WTC11 (cell line): ENCODE results near the gene SMAD3. TPM values are rescaled to one million over a fixed set of nuclear protein-coding genes. Genes with fewer than 3 reads are reported as not detected.
A peak's percentile ranks its signal among the peaks of the same experiment; 100 is the strongest.

Source experiments
- ATAC-seq: fragments of 200-7000 bp; cut with Tn5 transposase; 2 replicates; pipeline ENCODE4 v1.10.0; 2021; ENCODE audit warnings: mild to moderate bottlenecking, moderate library complexity
- CTCF ChIA-PET: fragments of 300-600 bp; sonication (Branson Sonifier 250); formaldehyde crosslinking; loops from one replicate; lab custom pipeline; 2021; ENCODE audit warnings: antibody characterized with exemption; lab: Charles Lee
- POLR2A ChIA-PET: fragments of 350-600 bp; sonication (Branson Sonifier 250); formaldehyde crosslinking; loops from one replicate; lab custom pipeline; 2021; ENCODE audit warnings: antibody characterized with exemption; lab: Charles Lee
- DNase-seq: peaks from one replicate; pipeline ENCODE4 v3.0.0; 2021; ENCODE audit warnings: low spot score
- H3K27ac Mint-ChIP-seq: 2 replicates; pipeline ENCODE4 v1.8.0; 2021; ENCODE audit warnings: mixed read lengths
- H3K27me3 Mint-ChIP-seq: 2 replicates; pipeline ENCODE4 v1.8.0; 2021; ENCODE audit warnings: low read depth, mild to moderate bottlenecking, moderate library complexity, mixed read lengths
- H3K36me3 Mint-ChIP-seq: 2 replicates; pipeline ENCODE4 v1.8.0; 2021; ENCODE audit warnings: mixed read lengths
- H3K4me1 Mint-ChIP-seq: 2 replicates; pipeline ENCODE4 v1.8.0; 2022; ENCODE audit warnings: mixed read lengths
- H3K4me3 Mint-ChIP-seq: 2 replicates; pipeline ENCODE4 v1.8.0; 2021; ENCODE audit warnings: mild to moderate bottlenecking, moderate library complexity, mixed read lengths
- H3K9me3 Mint-ChIP-seq: 2 replicates; pipeline ENCODE4 v1.8.0; 2021; ENCODE audit warnings: mixed read lengths
- CREB1 ChIP-seq: sonication (generic); formaldehyde crosslinking; IDR thresholded peaks from 2 replicates; pipeline ENCODE4 v1.8.0; 2023; ENCODE audit warnings: mild to moderate bottlenecking, missing genetic modification reagents
- EMX1 ChIP-seq: fragments of 250-450 bp; sonication (Bioruptor Pico); IDR thresholded peaks from 2 replicates; pipeline ENCODE4 v1.8.0; 2021; ENCODE audit warnings: mild to moderate bottlenecking
- GRHL2 ChIP-seq: fragments of 250-450 bp; sonication (Bioruptor Pico); IDR thresholded peaks from 2 replicates; pipeline ENCODE4 v1.8.0; 2022; ENCODE audit warnings: mild to moderate bottlenecking, moderate library complexity; ENCODE audit not compliant: insufficient replicate concordance, severe bottlenecking
- HMGA2 ChIP-seq: fragments of 250-450 bp; sonication (Bioruptor Pico); IDR thresholded peaks from 2 replicates; pipeline ENCODE4 v1.4.0; 2021; ENCODE audit warnings: mild to moderate bottlenecking, moderate library complexity
- MXD4 ChIP-seq: fragments of 250-450 bp; sonication (Bioruptor Pico); IDR thresholded peaks from 2 replicates; pipeline ENCODE4 v1.8.0; 2021; ENCODE audit warnings: mild to moderate bottlenecking, moderate library complexity, borderline replicate concordance
- NFYB ChIP-seq: sonication (generic); formaldehyde crosslinking; conservative IDR thresholded peaks from 2 replicates; pipeline ENCODE4 v1.8.0; 2022; ENCODE audit warnings: low read depth, missing genetic modification reagents
- NR1H2 ChIP-seq: sonication (generic); formaldehyde crosslinking; IDR thresholded peaks from 2 replicates; pipeline ENCODE4 v1.9.0; 2021; ENCODE audit warnings: mild to moderate bottlenecking, moderate library complexity, missing genetic modification reagents
- NR2C2 ChIP-seq: sonication (generic); formaldehyde crosslinking; IDR thresholded peaks from 2 replicates; pipeline ENCODE4 v1.8.0; 2022; ENCODE audit warnings: mild to moderate bottlenecking, missing genetic modification reagents
- NR3C1 ChIP-seq: sonication (generic); formaldehyde crosslinking; conservative IDR thresholded peaks from 2 replicates; pipeline ENCODE4 v1.8.1; 2023; ENCODE audit warnings: low read depth, mild to moderate bottlenecking, missing genetic modification reagents
- OVOL2 ChIP-seq: fragments of 250-450 bp; sonication (Bioruptor Pico); IDR thresholded peaks from 2 replicates; pipeline ENCODE4 v1.9.0; 2021; ENCODE audit warnings: mild to moderate bottlenecking, borderline replicate concordance
- SMAD4 ChIP-seq: sonication (generic); formaldehyde crosslinking; IDR thresholded peaks from 2 replicates; pipeline ENCODE4 v1.8.0; 2022; ENCODE audit warnings: mild to moderate bottlenecking, missing genetic modification reagents
- SP1 ChIP-seq: sonication (generic); formaldehyde crosslinking; conservative IDR thresholded peaks from 2 replicates; pipeline ENCODE4 v1.8.1; 2022; ENCODE audit warnings: missing genetic modification reagents
- TEAD1 ChIP-seq: sonication (generic); formaldehyde crosslinking; IDR thresholded peaks from 2 replicates; pipeline ENCODE4 v1.8.0; 2022; ENCODE audit warnings: mild to moderate bottlenecking, missing genetic modification reagents
- ZBTB21 ChIP-seq: sonication (generic); formaldehyde crosslinking; IDR thresholded peaks from 2 replicates; pipeline ENCODE4 v1.8.1; 2023; ENCODE audit warnings: mild to moderate bottlenecking, missing genetic modification reagents, borderline replicate concordance
- ZNF138 ChIP-seq: sonication (generic); formaldehyde crosslinking; conservative IDR thresholded peaks from 2 replicates; pipeline ENCODE4 v1.8.1; 2022; ENCODE audit warnings: mild to moderate bottlenecking, moderate library complexity, missing genetic modification reagents
- ZNF263 ChIP-seq: sonication (generic); formaldehyde crosslinking; IDR thresholded peaks from 2 replicates; pipeline ENCODE4 v1.8.1; 2022; ENCODE audit warnings: low read depth, mild to moderate bottlenecking, moderate library complexity, missing genetic modification reagents
- ZNF317 ChIP-seq: sonication (generic); formaldehyde crosslinking; IDR thresholded peaks from 2 replicates; pipeline ENCODE4 v1.8.1; 2023; ENCODE audit warnings: low read depth, mild to moderate bottlenecking, moderate library complexity, missing genetic modification reagents, borderline replicate concordance
- ZNF416 ChIP-seq: fragments of 250-450 bp; sonication (Bioruptor Pico); IDR thresholded peaks from 2 replicates; pipeline ENCODE4 v1.9.0; 2021; ENCODE audit warnings: mild to moderate bottlenecking, inconsistent platforms
- ZNF671 ChIP-seq: fragments of 250-450 bp; sonication (Bioruptor Pico); IDR thresholded peaks from 2 replicates; pipeline ENCODE4 v1.8.0; 2021; ENCODE audit warnings: mild to moderate bottlenecking
- total RNA-seq: library from RNA; stranded (reverse); gene quantifications from 3 replicates; pipeline ENCODE4 v1.2.3, GENCODE V29; 2021
- TF ChIP-seq, protein P1 (sequence below): sonication (generic); formaldehyde crosslinking; IDR thresholded peaks from 2 replicates; pipeline ENCODE4 v1.8.1; 2022; ENCODE audit warnings: mild to moderate bottlenecking, missing genetic modification reagents, moderate library complexity, borderline replicate concordance
- TF ChIP-seq, protein P2 (sequence below): sonication (generic); formaldehyde crosslinking; IDR thresholded peaks from 2 replicates; pipeline ENCODE4 v1.8.0; 2022; ENCODE audit warnings: mild to moderate bottlenecking, missing genetic modification reagents
- TF ChIP-seq, protein P3 (sequence below): fragments of 250-450 bp; sonication (Bioruptor Pico); IDR thresholded peaks from 2 replicates; pipeline ENCODE4 v1.9.0; 2021; ENCODE audit warnings: moderate library complexity, mild to moderate bottlenecking, inconsistent platforms, borderline replicate concordance
- TF ChIP-seq, protein P4 (sequence below): sonication (generic); formaldehyde crosslinking; IDR thresholded peaks from 2 replicates; pipeline ENCODE4 v1.8.1; 2023; ENCODE audit warnings: mild to moderate bottlenecking, missing genetic modification reagents, borderline replicate concordance

Gene SMAD3
- total RNA-seq, 1 experiment from 2014 or later = 34.6 TPM

DNA sequence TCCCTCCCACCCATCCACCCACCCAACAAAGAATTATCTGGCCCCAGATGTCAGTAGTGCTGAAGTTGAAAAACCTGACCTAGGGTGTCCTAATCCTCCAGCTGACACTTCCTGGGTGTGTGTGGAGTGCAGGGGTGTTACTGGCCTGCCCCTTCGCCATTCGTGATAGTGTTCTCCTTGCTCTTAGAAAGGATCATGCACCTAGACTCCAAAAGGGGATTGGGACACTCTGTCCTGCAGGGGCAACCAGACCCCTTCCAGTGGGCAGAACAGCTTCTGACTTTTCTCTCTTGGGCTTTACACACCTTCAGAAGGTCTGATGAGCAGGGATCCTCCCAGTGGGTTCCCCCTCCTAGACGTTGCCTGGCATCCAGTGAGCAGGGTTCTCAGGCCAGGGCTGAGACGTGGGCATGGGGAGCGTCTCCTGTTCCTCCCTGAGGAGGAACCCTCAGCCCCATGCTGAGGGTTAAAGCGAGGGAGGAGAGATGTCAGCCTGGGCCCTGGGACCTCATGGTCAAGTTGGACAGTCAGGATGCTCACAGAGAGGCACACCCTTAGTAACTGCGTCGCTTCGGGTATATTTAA, 114.1 kb downstream of the SMAD3 start (continued):
- TF ChIP-seq GRHL2 (CRISPR knock-in tag) (no peak), ZNF416 (CRISPR knock-in tag) (no peak), HMGA2 (CRISPR knock-in tag) (no peak), ZNF317 (no peak)
- TF ChIP-seq, protein P1, sequence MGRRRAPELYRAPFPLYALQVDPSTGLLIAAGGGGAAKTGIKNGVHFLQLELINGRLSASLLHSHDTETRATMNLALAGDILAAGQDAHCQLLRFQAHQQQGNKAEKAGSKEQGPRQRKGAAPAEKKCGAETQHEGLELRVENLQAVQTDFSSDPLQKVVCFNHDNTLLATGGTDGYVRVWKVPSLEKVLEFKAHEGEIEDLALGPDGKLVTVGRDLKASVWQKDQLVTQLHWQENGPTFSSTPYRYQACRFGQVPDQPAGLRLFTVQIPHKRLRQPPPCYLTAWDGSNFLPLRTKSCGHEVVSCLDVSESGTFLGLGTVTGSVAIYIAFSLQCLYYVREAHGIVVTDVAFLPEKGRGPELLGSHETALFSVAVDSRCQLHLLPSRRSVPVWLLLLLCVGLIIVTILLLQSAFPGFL (CRISPR knock-in tag) = no peak
- TF ChIP-seq, all 79 proteins: peak for 0

DNA sequence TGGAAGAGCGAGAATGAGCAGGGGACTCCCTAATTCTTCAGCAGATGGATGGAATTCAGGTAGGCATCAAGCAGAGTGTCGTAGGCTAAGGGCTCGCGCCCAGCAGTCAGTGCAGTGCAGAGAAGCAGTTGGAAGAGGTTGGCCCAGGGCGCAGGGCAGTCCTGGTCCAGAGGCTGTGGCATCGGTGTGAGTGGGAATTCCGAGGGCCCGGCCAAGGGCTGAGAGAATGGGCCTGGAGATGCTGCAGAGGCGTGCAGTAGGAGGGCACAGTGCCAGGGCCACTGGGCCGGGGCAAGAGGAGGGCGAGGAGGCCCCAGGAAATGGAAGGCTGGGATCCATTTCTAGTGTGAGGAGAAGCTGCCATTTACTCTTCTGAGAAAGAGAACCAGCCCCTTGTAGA, 114.6 kb downstream of the SMAD3 start:
- Mint-ChIP-seq H3K27me3 (no peaks in the 10 kb centered on the region), H3K9me3 (no peaks in the 10 kb centered on the region), H3K36me3 (peaks cover 9% of the 10 kb centered on the region), H3K4me1 (peaks cover 20% of the 10 kb centered on the region), H3K27ac (no peak overlapping the region; the same call in 1 of the 2 replicates), H3K4me3 (no peak overlapping the region)
- CTCF ChIA-PET = interaction anchor here (1.3 kb wide), 1 partner anchor 15 kb away, joined by 5 read pairs; no protein-coding TSS in a partner anchor
- POLR2A ChIA-PET = no interaction called here
- ATAC-seq (no peak), DNase-seq (no peak)
- TF ChIP-seq NR3C1 (CRISPR knock-in tag) (no peak), SP1 (CRISPR knock-in tag) (no peak), ZBTB21 (CRISPR knock-in tag) (no peak), OVOL2 (CRISPR knock-in tag) (no peak), HMGA2 (CRISPR knock-in tag) (no peak), ZNF671 (CRISPR knock-in tag) (no peak), NR1H2 (CRISPR knock-in tag) (no peak), NR2C2 (CRISPR knock-in tag) (no peak), ZNF138 (CRISPR knock-in tag) (no peak)
- TF ChIP-seq, protein P2, sequence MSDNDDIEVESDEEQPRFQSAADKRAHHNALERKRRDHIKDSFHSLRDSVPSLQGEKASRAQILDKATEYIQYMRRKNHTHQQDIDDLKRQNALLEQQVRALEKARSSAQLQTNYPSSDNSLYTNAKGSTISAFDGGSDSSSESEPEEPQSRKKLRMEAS (CRISPR knock-in tag) = no peak
- TF ChIP-seq, protein P3, sequence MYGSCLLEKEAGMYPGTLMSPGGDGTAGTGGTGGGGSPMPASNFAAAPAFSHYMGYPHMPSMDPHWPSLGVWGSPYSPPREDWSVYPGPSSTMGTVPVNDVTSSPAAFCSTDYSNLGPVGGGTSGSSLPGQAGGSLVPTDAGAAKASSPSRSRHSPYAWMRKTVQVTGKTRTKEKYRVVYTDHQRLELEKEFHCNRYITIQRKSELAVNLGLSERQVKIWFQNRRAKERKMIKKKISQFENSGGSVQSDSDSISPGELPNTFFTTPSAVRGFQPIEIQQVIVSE (CRISPR knock-in tag) = no peak
- TF ChIP-seq, protein P4, sequence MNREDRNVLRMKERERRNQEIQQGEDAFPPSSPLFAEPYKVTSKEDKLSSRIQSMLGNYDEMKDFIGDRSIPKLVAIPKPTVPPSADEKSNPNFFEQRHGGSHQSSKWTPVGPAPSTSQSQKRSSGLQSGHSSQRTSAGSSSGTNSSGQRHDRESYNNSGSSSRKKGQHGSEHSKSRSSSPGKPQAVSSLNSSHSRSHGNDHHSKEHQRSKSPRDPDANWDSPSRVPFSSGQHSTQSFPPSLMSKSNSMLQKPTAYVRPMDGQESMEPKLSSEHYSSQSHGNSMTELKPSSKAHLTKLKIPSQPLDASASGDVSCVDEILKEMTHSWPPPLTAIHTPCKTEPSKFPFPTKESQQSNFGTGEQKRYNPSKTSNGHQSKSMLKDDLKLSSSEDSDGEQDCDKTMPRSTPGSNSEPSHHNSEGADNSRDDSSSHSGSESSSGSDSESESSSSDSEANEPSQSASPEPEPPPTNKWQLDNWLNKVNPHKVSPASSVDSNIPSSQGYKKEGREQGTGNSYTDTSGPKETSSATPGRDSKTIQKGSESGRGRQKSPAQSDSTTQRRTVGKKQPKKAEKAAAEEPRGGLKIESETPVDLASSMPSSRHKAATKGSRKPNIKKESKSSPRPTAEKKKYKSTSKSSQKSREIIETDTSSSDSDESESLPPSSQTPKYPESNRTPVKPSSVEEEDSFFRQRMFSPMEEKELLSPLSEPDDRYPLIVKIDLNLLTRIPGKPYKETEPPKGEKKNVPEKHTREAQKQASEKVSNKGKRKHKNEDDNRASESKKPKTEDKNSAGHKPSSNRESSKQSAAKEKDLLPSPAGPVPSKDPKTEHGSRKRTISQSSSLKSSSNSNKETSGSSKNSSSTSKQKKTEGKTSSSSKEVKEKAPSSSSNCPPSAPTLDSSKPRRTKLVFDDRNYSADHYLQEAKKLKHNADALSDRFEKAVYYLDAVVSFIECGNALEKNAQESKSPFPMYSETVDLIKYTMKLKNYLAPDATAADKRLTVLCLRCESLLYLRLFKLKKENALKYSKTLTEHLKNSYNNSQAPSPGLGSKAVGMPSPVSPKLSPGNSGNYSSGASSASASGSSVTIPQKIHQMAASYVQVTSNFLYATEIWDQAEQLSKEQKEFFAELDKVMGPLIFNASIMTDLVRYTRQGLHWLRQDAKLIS (CRISPR knock-in tag) = no peak

DNA sequence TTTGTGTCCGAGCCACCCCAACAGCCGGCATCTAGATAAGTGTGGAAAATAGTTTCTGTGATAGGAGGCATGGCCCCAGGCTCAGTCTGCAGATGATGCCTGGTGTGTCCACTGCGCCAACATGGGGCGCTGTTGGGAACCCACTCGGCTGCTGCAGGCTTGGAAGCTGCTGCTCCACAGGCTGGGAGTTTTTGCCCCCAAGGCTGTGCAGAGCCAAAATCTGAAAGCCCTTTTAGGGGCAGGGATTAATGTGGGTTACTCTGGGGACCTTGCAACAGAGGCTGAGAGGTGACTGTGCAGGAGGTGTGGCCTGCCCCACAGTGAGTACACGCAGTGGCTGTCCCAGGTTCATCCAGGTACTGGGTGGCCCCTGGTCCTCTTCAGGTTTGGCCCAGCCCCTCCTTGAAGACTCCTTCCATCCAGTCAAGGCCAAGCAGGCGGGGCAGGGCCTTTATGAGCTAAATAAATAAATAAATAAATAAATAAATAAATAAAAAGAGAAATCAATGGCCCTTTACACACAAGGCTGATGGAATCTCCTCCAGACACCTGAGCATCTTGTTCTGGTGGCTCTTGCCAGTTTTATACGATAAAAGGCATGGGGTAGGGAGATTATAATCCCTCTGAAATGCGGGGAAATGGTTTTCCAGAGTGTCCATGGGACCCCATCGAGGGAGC, 115.3 kb downstream of the SMAD3 start:
- DNase-seq (peak; percentile 39), ATAC-seq (peak; percentile 59)
- H3K27me3 Mint-ChIP-seq = no peaks in the 10 kb centered on the region
- CTCF ChIA-PET = interaction anchor here (0.6 to 2.3 kb wide), 4 partner anchors 11 to 234 kb away, joined by 3 to 9 read pairs (median 4); no protein-coding TSS in a partner anchor
- H3K36me3 Mint-ChIP-seq = peaks cover 12% of the 10 kb centered on the region
- peaks cover 14% of the 10 kb centered on the region for H3K4me1 Mint-ChIP-seq
- POLR2A ChIA-PET = no interaction called here
- H3K27ac Mint-ChIP-seq = no peak overlapping the region
- no peak overlapping the region for H3K4me3 Mint-ChIP-seq
- no peaks in the 10 kb centered on the region for H3K9me3 Mint-ChIP-seq
- no peak for TF ChIP-seq ZNF263 (CRISPR knock-in tag)
- no peak for TF ChIP-seq CREB1
- TF ChIP-seq, protein P4 (CRISPR knock-in tag) = no peak
- no peak for TF ChIP-seq ZNF317
- no peak for TF ChIP-seq ZNF671 (CRISPR knock-in tag)
- TF ChIP-seq EMX1 (CRISPR knock-in tag) = no peak
- TF ChIP-seq NFYB (CRISPR knock-in tag) = no peak
- no peak for TF ChIP-seq SMAD4 (CRISPR knock-in tag)
- no peak for TF ChIP-seq TEAD1 (CRISPR knock-in tag)
- TF ChIP-seq MXD4 (CRISPR knock-in tag) = no peak
- TF ChIP-seq ZBTB21 (CRISPR knock-in tag) = no peak
